Measurements from ENCODE around the gene PLCZ1.
"Not testable (repeated sequence)": the region's sequence is repeated elsewhere in the genome, so short reads cannot be mapped to it uniquely, and the experiment has no call there.

PLCZ1 gene

GRCh38 chr12:18700271-18700670 is 37.5 kb downstream of the PLCZ1 start:
- DNase-seq (ENCODE audit: low read depth): peak; percentile 88

- peak; percentile 35 for DNase-seq (ENCODE audit: low read depth)
Measured at GRCh38 chr12:18696971-18697602, 40.7 kb downstream of the PLCZ1 start.

DNA sequence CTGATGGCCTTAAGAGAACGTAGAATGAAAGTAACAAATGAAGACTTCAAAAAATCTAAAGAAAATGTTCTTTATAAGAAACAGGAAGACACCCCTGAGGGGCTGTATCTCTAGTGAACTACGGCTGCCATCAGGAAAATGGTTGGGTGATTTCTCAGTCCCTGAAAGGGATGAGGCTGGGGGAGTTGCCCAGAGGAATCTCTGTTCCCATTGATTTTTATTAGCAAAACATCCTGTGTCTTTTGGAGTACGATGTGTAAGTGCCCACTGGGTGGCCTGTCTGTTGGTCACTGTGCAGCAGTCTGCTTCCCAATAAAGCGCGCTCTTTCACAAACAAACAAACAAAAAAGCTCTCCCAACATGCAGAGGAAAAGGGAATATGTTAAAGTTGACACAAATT is 43.8 kb downstream of the PLCZ1 start:
- DNase-seq (ENCODE audit: low read depth): not testable (repeated sequence)

GRCh38 chr12:18690653-18691052 is 47.2 kb downstream of the PLCZ1 start:
- no peak for DNase-seq (ENCODE audit: low read depth)

DNA sequence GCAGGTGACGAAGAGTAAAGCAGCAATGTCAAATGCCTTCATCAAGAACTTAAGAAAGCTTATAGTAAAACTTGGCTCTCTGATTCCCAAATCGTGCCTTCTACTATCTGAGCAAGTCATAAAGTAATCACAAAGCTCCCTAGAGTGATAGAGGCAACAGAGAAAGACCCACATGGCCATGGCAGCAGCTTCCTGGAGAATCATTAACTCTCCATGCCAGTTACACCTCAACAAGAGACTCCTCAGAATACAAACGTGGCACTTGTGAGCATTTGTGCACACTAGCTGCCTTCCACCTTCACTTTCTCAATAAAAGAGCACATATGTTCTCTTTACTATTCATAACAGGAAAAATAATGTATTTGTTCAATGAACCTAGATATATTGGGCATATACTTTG is 48.0 kb downstream of the PLCZ1 start:
- no peak for DNase-seq (ENCODE audit: low read depth)

GRCh38 chr12:18684430-18684829 is 53.4 kb downstream of the PLCZ1 start:
- no peak for DNase-seq (ENCODE audit: low read depth)

GRCh38 chr12:18683327-18684013 is 54.3 kb downstream of the PLCZ1 start:
- DNase-seq (ENCODE audit: low read depth): no peak

- DNase-seq (ENCODE audit: low read depth): no peak
Measured at GRCh38 chr12:18681818-18682217, 56.0 kb downstream of the PLCZ1 start.

GRCh38 chr12:18676996-18677588 is 60.7 kb downstream of the PLCZ1 start:
- DNase-seq (ENCODE audit: low read depth): no peak

DNA sequence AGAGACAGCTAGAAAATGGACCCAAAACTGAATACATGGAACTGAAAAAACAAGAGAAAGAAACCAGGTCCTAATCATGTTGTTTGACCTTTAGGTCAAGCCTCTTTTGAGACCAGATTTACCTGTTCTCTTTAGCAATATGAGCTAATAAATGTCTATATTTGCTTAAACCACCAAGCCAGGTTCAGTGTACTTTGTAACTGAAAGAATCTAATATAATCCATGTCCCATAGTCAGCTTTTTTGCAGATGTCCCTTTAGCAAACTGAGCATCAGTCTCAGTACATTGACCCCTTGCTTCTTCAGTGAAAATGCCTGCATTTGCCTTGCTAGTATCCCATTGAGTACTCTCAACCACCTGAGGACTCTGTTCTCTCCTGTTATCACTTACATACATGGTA is 61.7 kb downstream of the PLCZ1 start:
- no peak for DNase-seq (ENCODE audit: low read depth)

DNA sequence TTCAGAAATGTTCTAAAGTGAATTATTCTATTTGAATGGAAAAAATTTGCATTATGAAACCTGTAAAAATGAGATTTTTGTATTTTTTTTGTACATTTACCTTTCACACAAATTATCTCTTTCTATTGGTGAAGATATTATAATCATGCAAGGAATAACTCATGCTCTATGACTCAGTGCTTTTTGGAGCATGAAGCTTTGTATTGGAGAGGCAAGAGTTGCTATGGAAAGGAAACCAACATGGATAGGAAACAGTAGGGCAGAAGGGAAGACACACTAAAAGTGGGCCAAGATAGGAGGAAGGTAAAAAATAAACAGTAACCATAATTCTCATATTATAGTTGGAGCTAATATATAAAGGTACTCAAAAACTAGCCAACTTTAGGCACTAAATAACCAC is 79.0 kb downstream of the PLCZ1 start:
- no peak for DNase-seq (ENCODE audit: low read depth)

DNA sequence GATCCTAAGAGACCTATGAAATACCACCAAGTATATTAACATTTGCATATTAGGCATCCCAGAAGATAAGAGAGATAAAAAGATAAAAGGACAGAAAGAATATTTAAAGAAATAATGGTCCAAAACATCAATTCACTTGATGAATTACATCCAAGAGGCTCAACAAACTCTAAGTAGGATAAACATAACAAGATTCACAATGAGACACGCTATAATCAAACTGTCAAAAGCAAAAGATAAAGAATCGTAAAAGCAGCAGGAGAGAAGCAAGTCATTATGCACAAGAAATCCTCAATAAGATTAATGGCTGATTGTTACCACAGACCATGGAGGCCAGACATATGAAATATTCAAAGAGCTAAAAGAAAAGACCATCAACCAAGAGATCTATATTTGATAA is 79.6 kb downstream of the PLCZ1 start:
- DNase-seq (ENCODE audit: low read depth): no peak

GRCh38 chr12:18655351-18655750 is 82.5 kb downstream of the PLCZ1 start:
- DNase-seq (ENCODE audit: low read depth): no peak

GRCh38 chr12:18653465-18653864 is 84.3 kb downstream of the PLCZ1 start:
- DNase-seq (ENCODE audit: low read depth): no peak

DNA sequence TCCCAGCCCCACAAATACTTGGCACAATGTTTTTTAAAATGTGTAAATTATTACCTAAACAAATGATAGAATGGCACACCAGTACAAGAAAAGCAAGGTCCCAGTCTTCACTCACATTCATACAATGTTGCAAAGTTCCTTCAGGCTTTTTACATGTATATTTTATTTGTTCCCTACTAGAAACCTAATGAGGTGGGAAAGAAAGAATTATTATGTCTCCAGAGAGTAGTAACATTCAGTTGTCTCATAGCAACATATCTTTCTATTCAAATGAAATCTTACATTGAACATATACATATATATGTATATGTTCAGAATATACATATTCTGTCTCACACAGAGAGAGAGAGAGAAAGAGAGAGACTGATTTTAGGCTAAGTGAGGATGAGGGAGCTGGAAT is 85.2 kb downstream of the PLCZ1 start:
- no peak for DNase-seq (ENCODE audit: low read depth)

DNA sequence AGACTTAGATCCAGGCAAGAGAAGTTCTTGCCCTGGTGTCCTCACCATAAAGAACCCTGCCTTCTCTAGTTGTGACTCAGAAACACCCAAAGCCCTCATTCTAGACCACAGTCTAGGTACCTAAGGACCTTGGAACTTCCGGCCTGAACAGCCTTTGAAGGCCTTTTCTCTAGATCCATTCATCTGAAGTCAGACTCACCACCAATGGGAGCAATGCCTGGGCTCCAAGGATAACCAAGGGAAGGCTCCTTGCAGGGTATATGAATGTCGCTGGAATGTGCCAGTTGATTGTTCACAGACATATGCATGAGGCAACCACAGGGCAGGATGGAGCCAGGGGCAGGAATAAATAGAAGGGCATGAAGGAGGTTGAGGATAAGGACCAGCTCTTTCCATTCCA is 86.3 kb downstream of the PLCZ1 start:
- no peak for DNase-seq (ENCODE audit: low read depth)

DNA sequence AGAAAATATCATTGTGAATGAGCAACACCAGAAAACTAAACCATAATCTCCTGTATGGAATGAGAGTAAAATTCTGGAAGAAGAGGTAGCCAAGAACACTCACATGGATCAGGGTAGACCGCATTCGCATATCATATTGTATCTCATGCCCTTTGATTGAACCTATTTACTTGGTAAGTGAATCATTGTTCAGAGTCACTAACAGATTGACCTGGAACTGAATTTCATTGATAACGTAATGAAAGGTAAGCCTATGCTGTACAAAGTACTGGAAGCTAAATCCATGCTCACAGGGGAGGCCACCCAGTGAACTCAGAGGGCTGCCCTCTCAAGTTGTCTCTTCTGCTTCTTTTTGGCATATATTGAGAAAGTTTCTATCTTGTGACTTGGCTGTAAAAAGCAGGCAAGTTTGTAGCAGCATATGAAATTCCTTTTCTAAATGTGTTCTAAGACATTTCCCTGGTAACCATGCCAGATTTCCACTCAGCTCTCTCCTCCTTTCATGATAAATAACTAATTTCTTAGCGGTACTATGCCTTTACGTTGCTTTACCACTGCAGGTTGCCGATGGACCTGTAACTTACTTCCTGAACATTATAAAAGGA is 91.4 kb downstream of the PLCZ1 start:
- DNase-seq (ENCODE audit: low read depth): no peak

DNA sequence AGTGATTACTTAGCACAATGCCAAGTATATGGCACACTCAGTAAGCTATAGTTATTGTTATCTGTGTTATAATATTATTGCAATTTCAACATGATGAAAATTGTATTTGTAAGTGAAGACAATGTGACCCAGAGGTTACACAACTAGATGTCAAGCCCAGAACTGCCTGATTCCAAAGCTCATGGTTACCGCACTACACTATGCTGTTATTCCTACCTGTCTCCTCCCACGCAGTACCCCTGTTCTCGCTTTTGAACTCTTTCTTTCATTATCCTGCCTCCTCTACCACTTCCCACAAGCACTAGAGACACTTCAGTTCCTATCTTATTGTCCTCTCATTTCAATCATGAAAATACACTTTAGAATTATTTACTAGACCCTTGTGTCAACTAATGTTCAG is 93.2 kb downstream of the PLCZ1 start:
- DNase-seq (ENCODE audit: low read depth): no peak

- DNase-seq (ENCODE audit: low read depth): peak; percentile 3
Measured at GRCh38 chr12:18643681-18644080, 94.1 kb downstream of the PLCZ1 start.

- no peak for DNase-seq (ENCODE audit: low read depth)
Measured at GRCh38 chr12:18640321-18640955, 97.4 kb downstream of the PLCZ1 start.

DNA sequence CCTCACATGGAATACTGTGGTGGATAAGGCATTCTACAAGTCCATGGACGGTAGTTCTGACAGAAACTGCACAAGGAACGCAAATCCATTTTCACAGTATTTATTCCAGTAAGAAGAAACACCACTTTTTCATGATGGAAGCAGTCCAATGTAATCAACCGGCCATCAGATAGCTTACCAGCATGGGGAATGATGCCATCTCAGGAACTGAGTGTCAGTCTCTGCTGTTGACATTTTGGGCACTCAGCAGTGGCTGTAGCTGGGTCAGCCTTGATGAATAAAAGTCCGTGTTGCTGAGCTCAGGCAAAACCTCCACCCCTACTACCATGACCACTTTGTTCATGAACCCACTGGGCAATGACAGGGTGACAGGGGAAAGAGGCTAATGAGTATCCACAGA is 103.4 kb downstream of the PLCZ1 start:
- DNase-seq (ENCODE audit: low read depth): no peak

Measured in fibroblast of gingiva (primary cell).